T47D (cell line): Measurements from ENCODE around the gene FAM221B.

Source experiments
- DNase-seq, 2 experiments: peaks; one replicate each; pipeline versions ENCODE4 v3.0.0 to v3.0.0-alpha.2; 2011 to 2012; ENCODE audit warnings: low read depth in 1 of 2, low spot score in 1 of 2
- JUND ChIP-seq: IDR thresholded peaks from 2 replicates; pipeline ENCODE4 v1.6.1; 2012; ENCODE audit warnings: low read depth
- in situ Hi-C: cut with HindIII; loops from 2 replicates; pipeline ENCODE4 v1.10.0; 2016; ENCODE audit warnings: low sequenced_read_pairs, low pct_unique_long_range_greater_than_20kb

The FAM221B gene

DNA sequence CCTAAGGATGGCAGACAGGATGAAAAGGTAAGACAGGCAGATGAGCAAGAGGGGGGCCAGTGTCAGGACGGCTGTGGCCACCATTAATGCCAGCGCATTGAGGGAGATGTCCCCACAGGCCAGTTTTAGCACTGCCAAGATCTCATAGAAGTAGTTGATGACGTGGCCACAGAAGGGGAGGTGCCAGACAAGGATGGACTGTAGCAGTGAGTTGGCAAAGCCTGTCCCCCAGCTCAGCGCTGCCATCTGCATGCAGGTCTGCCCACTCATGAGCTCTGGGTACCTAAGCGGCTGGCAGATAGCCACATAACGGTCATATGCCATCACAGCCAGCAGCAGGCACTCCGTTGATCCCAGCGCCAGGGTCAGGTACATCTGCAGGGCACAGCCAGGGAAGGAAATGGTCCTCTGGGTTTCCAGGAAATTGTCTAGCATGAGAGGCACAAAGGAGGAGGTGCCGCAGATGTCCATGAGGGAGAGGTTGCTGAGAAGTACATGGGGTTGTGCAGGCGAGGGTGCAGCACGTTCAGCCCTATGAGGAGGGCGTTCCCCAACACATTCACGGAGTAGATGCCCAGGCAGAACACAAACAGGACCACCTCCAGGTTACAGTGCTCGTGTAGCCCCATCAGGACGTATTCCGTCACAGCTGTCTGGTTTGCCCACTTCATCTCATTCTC lies 30.9 kb upstream of the FAM221B start:
- peak in 1 of 2 experiments; percentile 59 for DNase-seq
- in situ Hi-C loops, result no loop called here
- no peak for TF ChIP-seq JUND

DNA sequence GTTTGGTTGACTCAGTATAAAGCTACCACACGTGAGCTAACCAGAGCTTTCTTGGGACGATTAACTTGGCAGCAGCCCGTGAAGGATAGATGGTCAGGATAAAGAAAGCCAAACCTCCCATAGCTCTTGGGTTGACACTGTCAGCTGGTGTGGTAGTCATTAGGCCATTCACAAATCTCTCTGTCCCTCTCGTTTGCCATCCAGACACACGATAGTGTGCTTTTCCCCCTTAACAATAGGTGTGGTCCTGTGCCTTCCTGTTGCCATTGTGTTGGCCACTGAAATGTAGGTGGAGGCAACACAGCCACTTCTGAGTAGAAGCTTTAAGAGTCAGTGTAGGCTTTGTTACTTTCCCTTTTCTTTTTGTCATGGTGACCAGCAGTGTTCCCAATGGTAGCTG lies 29.9 kb upstream of the FAM221B start:
- TF ChIP-seq JUND, result no peak
- DNase-seq, result no peak
- in situ Hi-C loops, result no loop called here

DNA sequence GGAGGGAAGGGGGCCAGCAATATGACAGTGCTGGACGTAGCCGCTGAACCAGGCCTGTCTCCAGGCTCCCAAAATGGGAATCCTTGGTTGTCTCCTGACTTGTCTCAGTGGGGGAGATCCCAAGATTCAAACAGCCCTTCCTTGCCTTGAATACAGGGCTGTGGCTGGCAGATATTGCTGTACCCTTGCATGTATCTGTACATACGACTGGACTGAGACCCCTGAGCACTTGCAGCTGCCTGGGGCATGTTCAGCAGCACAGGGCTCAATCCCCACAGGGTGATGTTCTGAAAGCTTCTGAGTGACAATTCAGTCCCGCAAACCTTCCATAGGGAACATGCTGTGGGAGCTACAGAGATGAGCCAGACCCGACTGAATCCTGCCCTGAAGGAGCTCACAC lies 28.4 kb upstream of the FAM221B start:
- in situ Hi-C loops, result no loop called here
- no peak for TF ChIP-seq JUND

DNA sequence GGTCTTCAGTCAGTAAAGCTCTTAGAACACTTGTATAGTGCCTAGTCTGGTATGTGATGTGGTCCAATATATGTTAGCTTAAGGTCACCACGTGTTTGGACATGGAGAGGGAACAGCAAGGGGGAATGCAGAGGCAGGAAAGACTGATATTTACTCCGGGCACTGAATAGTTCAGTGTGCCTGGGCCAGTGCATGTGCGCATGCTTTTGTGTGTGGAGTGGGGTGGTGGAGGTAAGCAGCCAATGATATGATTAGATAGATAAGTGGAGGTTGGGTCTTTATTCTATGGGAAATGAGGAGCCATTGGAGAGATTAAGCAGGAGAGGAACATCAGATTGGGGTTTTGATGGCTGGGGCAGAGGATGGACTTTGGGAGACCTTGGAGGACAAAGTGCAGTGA lies 27.7 kb upstream of the FAM221B start:
- DNase-seq, result no peak
- in situ Hi-C loops, result no loop called here
- no peak for TF ChIP-seq JUND

More for the DNA sequence above, 28.4 kb upstream of the FAM221B start:
- no peak for DNase-seq

DNA sequence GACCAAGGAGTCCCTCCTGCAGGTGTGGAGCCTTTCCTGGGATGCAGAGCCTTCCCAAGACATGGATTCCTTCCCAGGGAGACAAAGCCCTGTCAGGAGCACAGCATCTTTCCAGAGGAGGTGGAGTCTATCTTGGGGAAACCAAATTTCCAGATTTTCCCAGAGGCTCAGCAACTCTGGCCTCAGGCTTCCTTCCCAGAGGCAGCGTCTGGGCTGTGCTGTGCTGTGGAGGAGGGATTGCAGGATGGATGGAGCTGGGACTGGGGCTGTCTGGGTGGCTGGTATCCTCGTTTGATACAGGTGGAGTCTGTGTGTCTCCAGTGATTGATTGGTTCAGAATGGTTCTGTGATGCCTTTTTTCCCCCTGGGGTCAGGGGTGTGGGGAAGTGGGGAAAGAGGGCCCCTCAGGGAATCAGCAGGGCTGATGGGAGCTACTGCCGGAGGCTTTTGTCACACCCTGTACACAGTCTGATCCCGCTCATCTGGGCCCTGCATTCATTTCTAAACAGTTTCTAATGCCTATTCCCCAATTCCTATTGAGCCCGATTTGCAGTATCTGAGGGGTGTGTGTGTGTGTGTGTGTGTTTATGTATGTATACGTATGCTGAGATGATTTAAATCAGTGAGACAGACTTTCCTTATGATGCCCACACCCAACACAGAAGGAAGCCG lies 25.7 kb upstream of the FAM221B start:
- no peak for TF ChIP-seq JUND
- DNase-seq, result no peak
- in situ Hi-C loops, result no loop called here

DNA sequence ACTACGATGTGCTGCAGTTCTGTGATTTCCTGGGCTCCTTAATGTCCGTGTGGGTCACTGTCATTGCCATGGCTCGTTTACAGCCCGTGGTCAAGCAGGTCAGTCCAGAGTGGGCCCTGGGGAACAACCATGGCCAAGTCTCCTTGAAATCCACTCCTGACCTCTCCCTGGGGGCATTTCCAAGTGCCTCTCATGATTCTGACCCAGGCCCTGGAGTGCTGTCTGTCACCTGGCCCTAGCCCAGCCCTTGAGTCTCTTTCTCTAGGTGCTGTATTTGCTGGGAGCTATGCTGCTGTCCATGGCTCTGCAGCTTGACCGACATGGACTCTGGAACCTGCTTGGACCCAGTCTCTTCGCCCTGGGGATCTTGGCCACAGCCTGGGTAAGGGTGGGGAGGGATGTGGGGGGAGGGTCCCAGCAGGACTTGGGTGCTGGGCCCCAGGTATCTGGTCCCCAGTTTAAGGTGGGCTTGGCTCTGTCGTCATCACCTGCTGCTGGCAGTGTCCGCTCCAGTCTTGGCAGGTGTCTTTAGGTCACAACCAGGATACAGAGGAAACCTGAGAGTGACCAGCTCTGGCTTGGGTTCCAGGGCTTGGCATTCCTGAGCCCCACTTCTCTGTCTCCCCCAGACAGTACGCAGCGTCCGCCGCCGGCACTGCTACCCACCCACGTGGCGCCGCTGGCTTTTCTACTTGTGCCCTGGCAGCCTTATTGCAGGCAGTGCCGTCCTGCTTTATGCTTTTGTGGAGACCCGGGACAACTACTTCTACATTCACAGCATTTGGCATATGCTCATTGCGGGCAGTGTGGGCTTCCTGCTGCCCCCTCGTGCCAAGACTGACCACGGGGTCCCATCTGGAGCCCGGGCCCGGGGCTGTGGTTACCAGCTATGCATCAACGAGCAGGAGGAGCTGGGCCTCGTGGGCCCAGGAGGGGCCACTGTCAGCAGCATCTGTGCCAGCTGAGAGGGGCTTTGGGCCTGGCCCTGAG lies 24.6 kb upstream of the FAM221B start:
- no peak for TF ChIP-seq JUND
- in situ Hi-C loops, result no loop called here
- DNase-seq, result no peak

DNA sequence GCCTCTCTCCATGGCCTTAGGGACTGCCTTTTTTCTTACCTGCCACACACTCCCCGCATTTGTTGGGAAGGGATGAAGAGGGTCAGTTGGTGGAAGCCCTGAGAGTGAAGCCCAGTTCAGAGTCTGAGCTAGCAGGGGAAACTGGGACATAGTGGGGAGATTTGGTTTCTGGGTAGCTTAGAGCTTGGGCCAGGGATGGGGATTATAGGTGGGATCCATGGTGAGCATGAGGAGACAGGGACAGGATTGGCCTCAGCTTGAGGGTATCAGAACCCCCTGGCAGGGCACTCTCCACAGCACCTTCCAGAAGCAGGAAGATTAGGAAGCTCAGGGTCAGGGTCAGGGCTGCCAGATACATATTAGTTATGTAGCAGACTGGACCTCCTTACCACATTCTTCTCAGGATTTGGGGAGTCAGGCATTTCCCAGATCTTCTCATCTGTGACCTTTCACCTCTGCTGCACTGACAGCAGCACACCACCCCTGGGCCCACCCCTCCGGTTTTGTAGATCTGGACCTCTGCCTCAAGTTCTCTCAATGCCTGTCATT lies 23.8 kb upstream of the FAM221B start:
- DNase-seq, result no peak
- TF ChIP-seq JUND, result no peak
- in situ Hi-C loops, result no loop called here

DNA sequence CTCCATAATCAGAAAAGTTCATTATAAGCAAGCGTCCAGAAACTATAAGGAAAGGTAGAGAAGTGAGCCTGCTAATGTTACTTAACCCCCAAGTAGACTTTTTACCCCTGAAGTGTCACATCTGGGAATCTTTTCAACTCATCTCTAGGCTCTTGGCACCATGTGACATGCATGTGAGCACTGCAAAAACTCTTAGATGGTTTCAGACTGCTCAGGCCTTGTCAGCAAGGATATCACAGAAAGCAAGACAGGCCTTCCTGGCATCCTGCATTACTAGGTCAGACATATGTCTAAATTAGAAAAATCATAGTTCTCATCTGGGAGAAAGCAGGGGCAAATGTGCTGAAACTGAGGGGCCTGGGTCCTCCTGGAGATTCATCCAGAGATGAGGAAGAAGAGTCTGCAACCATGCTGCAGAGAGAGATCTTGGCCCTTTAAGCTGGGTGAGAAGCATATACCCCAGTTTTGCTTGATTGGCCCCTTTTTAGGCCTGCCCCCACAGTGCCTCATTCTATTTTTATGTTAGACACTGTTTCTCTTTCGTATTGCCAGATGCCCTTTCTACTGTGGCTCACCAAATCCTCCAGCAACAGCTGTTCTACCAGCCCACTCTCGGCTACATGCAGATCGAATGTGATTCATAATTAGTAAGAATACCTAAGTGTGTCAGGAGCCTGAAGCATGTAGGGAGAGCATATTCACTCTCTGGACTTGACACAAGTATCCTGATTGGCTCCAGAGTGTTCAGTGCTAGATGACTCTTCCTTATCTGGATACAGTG lies 19.4 kb upstream of the FAM221B start:
- in situ Hi-C loops, result no loop called here
- no peak for TF ChIP-seq JUND
- no peak for DNase-seq

DNA sequence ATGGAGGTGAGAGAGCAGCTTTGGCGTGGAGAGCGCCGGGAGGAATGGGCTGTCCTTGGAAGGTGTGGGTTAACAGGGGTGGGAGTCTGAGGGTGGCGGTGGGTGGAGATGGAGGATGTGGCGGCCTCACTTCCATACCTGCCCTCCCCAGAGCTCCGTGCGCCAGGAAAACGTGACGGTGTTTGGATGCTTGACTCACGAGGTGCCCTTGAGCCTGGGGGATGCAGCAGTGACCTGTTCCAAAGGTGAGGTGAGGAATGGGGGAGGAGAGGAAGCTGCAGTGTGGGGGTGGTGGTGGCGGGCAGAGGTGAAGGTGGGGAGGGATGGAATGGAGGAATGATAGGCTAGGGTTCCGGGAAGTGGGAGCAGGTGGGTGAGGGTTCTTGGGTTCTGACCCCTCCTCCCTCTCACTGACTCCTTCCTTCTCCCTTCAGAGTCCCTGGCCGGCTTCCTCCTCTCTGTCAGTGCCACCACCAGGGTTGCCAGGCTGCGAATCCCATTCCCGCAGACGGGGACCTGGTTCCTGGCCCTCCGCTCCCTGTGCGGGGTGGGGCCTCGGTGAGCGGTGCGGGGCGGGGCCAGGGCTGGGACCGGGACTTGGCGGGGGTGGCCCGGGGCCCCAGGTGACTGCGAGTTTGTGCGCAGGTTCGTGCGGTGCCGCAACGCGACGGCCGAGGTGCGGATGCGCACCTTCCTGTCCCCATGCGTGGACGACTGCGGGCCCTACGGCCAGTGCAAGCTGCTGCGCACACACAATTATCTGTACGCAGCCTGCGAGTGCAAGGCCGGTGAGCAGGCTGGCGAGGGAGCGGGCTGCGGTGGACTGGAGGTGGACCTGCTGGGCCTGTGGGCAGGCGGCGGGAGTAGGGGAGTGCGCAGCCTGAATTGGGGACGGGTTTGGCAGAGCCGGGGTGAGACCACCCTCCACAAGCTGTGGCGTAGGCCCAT lies 17.6 kb upstream of the FAM221B start:
- TF ChIP-seq JUND, result no peak
- no peak for DNase-seq
- in situ Hi-C loops, result no loop called here

DNA sequence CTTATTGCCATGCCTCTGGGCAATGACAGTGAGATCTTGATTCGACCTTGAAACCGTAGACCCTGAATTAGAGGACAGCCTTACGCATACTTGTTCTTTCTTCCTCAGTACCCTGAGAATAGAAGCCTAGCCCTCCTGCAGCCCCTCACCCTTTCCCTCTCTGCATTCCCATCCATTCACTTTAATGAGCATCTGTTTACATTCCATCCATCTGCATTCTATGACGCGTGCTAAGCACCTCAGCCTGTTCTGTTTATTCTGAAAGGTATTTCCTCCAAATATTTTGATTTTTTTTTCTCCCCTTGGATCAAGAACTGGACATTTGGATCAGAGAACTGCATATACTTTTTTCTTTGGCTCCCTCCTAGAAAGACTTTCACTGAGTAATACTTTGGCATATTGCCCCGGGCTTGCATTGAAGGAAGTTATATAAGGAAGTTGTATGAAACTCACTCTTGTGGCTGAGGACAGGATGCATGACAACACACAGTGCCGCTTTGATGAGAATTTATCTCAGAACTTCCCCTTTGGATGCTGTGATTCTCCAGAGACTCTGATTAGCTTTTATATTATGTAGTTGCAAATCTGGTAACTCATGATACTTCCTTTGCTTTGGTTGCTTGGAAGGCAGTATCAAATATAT lies 16.2 kb upstream of the FAM221B start:
- DNase-seq, result peak; percentile 67 to 74
- no peak for TF ChIP-seq JUND
- in situ Hi-C loops, result no loop called here
